HG03159 (cell line): ENCODE measurements around the gene BRINP2.

ENCODE experiments used
- ATAC-seq: cut with Tn5 transposase; IDR thresholded peaks from one replicate; pipeline ENCODE4 v1.9.1; 2021; ENCODE audit warnings: mild to moderate bottlenecking, moderate library complexity; ENCODE audit not compliant: unreplicated experiment

The BRINP2 gene

GRCh38 chr1:177164380-177165068, 6.2 kb upstream of the BRINP2 start, which contains the start of gene ASTN1:
Gene ASTN1, minus strand, starts transcription at chr1:177164712. Its CDS starts 36 bp downstream, at chr1:177164676.
- no peak for ATAC-seq

GRCh38 chr1:177165069-177165439, 5.7 kb upstream of the BRINP2 start:
- no peak for ATAC-seq

DNA sequence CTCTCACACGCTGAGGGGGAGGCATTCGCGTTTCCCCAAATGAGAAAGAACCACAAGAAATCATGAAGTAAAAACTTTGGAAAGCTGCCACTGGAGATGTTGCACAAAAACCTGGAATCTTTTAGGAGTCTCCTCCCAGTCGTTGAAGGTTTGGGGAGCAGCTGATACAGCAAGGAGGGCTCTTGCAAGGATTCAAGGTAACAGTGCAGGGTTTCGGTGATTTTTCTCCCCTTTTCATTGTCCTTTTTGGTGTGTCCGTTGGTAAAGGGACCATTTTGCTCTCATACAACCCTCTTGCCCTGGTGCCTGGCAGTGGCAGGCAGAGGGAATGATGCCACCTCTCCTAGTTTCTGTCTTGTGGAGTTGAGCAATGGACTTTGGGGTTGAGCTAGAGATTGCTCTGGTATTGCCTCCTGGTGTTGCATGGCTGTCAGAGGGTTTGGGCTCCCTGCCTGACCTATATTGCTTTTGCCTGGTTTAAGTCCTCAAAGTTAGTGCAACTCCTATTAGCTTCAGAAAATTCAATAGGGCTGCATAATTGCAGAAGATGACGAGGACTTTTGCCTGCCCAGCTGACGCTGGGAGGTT, 872 bp downstream of the BRINP2 start:
- no peak for ATAC-seq

DNA sequence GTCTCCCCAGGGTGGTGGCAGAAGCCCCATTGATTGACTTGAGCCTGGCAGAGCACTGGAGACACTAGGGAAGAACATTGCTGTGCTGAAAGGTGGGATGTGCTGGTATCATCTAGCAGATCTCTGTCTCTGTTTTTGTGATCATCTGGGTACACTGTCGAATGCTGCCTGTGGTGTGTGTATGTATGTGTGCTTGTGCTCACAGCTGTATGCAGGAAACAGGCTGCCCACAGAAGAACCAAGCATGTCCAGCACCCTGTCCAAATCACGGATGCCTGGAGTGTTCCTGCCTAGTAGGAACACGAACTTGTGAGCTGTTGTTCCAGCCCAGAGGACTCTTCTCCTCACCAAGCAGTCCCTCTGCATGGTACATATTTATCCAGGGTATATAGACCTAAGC, 1.5 kb downstream of the BRINP2 start:
- ATAC-seq, result no peak

- ATAC-seq, result no peak
These were observed 2.1 kb downstream of the BRINP2 start for GRCh38 chr1:177172866-177173265.

DNA sequence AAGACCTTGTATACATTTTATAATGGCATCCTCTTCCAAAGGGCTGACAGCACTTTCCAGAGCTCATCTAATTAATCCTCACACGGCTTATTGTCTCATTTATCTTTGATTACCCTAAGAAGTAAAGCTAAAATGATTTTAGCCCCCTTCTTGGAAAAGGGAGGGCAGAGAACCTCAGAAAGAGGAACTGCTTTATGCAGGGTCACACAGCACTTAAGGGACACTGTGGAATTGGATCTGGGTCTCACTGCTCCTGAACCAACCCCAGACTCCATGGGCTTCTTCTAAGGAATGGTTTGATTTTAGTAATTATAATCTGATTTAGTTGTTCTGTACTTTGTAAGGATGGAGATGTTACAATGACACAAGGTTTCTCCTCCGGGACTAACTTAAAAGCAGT, 3.2 kb downstream of the BRINP2 start:
- ATAC-seq, result no peak

- no peak for ATAC-seq
These were observed 4.3 kb downstream of the BRINP2 start for GRCh38 chr1:177174921-177175634.

GRCh38 chr1:177181280-177181630, 10.5 kb downstream of the BRINP2 start:
- ATAC-seq, result no peak

DNA sequence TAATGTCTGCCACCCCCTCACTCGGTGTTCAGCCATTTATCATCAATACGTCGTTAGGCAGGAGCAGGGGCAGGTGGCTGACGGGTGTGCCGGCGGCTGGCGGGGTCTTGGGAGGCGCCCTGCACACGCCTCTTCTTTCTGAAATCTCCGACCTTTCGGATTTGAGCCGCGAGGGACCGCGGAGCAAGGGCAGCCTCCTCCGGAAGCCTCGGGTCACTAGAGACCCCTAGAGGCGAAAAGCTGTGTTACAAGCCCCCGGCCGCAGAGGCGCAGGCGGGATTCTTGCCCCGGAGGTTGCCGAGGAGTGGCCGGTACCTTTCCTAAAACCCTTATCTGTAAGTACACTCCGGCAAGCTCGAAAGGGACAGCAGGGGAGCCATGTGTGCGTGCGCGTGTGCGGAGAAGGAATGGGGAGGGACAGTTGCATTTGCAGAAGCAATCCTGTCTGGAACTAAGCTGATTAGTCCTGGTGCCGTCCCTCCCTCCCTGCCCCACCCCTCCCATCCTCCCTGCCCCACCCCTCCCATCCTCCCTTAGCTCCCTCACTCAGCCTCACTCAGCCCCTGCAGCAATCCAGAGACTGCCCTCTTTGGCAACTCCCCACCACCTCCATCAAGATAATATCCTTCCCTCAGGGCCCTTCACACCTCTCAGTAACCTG, 11.0 kb downstream of the BRINP2 start:
- peak; percentile 96 for ATAC-seq

DNA sequence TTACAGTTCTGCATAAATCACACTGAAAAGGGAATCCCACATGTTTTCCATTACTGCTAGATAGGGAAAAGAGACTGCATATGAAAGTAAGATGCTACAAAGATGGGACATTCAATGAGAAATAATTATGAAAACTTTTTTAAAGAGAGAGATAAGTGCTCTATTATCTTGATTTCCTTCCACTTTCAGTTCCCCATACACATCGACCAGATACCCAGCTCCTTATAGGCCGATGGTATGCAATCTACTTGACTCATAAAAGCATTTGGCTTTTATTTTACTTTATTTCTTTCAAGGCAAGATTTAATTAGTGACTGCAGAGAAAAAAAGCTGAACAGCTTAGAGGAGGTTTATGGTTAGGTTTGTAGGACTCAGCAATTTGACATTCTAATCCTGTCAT, 13.1 kb downstream of the BRINP2 start:
- ATAC-seq, result no peak

DNA sequence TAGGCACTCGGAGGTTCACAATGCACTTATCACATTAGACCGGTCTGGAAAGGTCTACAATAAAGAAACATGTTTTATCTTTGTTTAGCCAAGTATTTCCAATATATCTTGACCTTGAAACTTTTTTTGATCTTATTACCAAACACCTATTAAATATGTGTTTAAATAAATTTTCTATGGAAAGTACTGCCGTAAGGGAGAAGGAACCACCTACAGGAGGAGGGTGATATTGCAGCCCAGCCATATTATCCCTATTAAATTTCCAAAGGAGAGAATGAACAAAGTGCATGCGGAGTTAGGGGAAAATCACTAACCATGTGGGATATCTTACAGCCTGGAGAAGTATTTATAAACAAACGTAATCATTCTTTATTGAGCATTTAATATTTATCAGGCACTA, 14.5 kb downstream of the BRINP2 start:
- ATAC-seq, result no peak

- no peak for ATAC-seq
These were observed 15.9 kb downstream of the BRINP2 start for GRCh38 chr1:177186639-177187038.

DNA sequence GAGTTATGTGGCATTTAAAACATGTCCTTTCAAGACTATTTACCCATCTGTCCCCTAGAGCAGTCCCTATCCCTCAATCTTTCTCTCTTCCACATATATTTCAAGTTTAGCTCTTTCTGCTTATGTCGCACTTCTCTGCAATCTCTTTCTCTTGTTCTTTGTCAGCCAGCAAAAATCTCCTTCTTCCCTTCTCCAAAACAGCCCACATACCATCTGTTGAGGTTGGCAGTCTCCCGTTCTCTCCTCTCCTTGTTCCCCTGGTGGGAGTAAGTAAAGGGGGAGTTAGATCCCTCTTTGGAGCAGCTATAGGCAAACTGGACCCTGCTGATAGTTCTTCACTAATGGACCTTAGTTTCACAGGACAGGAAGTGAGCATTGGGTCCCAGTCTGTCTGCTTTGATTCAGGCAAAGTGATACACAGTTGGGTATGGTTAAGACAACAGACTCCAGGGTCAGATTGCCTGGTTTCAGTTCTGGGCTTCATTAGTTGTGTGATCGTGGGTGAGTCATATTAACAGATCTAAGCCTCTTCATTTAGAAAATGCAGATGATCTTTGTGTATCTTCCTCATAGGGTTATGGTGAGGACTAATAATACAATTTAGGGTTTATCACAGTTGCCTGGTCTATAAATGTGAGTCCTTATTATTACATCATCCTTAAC, 19.7 kb downstream of the BRINP2 start:
- ATAC-seq, result no peak

DNA sequence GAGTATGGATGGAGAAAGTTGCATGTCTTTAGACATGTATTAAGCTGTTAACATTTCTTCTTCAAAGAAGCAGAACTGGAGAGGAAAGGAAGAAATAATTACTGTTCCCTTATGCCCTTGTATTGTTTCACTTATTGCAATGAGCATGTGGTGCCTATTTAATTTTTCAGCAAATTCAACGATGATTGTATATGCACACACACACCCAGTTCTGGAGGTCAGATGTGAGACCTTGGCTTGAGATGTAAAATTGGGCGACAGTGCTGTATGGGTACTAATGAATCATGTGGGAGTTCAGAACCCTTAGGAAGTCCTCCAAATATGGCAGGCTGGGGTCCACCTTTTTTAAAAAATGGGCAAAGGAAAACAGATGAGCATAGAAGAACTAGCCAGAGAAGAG, 27.5 kb downstream of the BRINP2 start:
- ATAC-seq, result no peak

- ATAC-seq, result no peak
These were observed 29.5 kb downstream of the BRINP2 start for GRCh38 chr1:177200290-177200689.

GRCh38 chr1:177206831-177207355, 36.1 kb downstream of the BRINP2 start:
- ATAC-seq, result no peak

GRCh38 chr1:177208920-177209319, 38.2 kb downstream of the BRINP2 start:
- no peak for ATAC-seq

GRCh38 chr1:177209357-177209756, 38.6 kb downstream of the BRINP2 start:
- ATAC-seq, result no peak

- ATAC-seq, result no peak
These were observed 39.3 kb downstream of the BRINP2 start for GRCh38 chr1:177210071-177210470.

- no peak for ATAC-seq
These were observed 40.5 kb downstream of the BRINP2 start for GRCh38 chr1:177211231-177211630.

- ATAC-seq, result no peak
These were observed 45.9 kb downstream of the BRINP2 start for GRCh38 chr1:177216587-177217202.
